Activated CD8-positive, alpha-beta T cell treated with anti-CD3 and anti-CD28 coated beads for 36 hours (primary cell): ENCODE results near the gene PLEKHN1. TPM values are rescaled to one million over a fixed set of nuclear protein-coding genes. Genes with fewer than 3 reads are reported as not detected.

ENCODE experiments used
- ATAC-seq: fragments of 200-7000 bp; cut with Tn5 transposase; one replicate; pipeline ENCODE4 v1.10.0; 2021; ENCODE audit warnings: mild to moderate bottlenecking, moderate library complexity
- CTCF ChIA-PET: fragments of 350-600 bp; sonication (Branson Sonifier 250); formaldehyde crosslinking; loops from one replicate; lab custom pipeline; 2021; ENCODE audit warnings: antibody characterized with exemption; lab: Charles Lee
- POLR2A ChIA-PET: fragments of 350-600 bp; sonication (Branson Sonifier 250); formaldehyde crosslinking; loops from one replicate; lab custom pipeline; 2021; ENCODE audit warnings: antibody characterized with exemption; lab: Charles Lee
- DNase-seq: peaks from one replicate; pipeline ENCODE4 v3.0.0-alpha.2; 2020
- H3K27ac Mint-ChIP-seq: one replicate; pipeline ENCODE4 v1.8.0; 2021; ENCODE audit warnings: mild to moderate bottlenecking, mixed read lengths
- H3K27me3 Mint-ChIP-seq: one replicate; pipeline ENCODE4 v1.8.0; 2021; ENCODE audit warnings: mixed read lengths
- H3K36me3 Mint-ChIP-seq: one replicate; pipeline ENCODE4 v1.8.0; 2021; ENCODE audit warnings: low read depth, mixed read lengths
- H3K4me1 Mint-ChIP-seq: one replicate; pipeline ENCODE4 v1.8.0; 2021; ENCODE audit warnings: low read depth, mixed read lengths
- H3K4me3 Mint-ChIP-seq: one replicate; pipeline ENCODE4 v1.8.0; 2021; ENCODE audit warnings: mild to moderate bottlenecking, moderate library complexity, mixed read lengths
- H3K9me3 Mint-ChIP-seq: one replicate; pipeline ENCODE4 v1.8.0; 2021; ENCODE audit warnings: mixed read lengths
- CTCF ChIP-seq: fragments of 200-600 bp; IDR thresholded peaks from one replicate; pipeline ENCODE4 v1.8.0; 2022; ENCODE audit warnings: antibody characterized with exemption, mild to moderate bottlenecking
- intact Hi-C: fragments of 100-400 bp; cut with micrococcal nuclease; formaldehyde crosslinking; loops from one replicate; pipeline ENCODE4 v1.10.0; 2022
- total RNA-seq, 2 experiments: library from RNA; stranded (reverse); gene quantifications; one replicate each; pipeline ENCODE4 v1.2.3, GENCODE V29; 2021

PLEKHN1 gene
- total RNA-seq, 2 experiments from 2014 or later, result 1.0 to 1.3 TPM

GRCh38 chr1:979744-980072, 13.4 kb downstream of the PLEKHN1 start:
- Mint-ChIP-seq H3K4me3 (no peak overlapping the region), H3K36me3 (no peaks in the 10 kb centered on the region), H3K4me1 (peaks cover 4% of the 10 kb centered on the region), H3K27me3 (peaks cover 20% of the 10 kb centered on the region), H3K9me3 (no peaks in the 10 kb centered on the region), H3K27ac (no peak overlapping the region)
- POLR2A ChIA-PET, result interaction anchor here (1.5 kb wide), 1 partner anchor 13 kb away, joined by 4 read pairs; no protein-coding TSS in a partner anchor
- CTCF ChIA-PET, result no interaction called here
- DNase-seq (no peak), ATAC-seq (no peak)
- intact Hi-C loops, result no loop called here
- TF ChIP-seq CTCF, result no peak

- ChIA-PET POLR2A (interaction anchor here (1.5 kb wide), 1 partner anchor 12 kb away, joined by 4 read pairs; no protein-coding TSS in a partner anchor), CTCF (interaction anchor here (1.8 kb wide), 1 partner anchor 22 kb away, joined by 7 read pairs; no protein-coding TSS in a partner anchor)
- Mint-ChIP-seq H3K4me3 (no peak overlapping the region), H3K27me3 (peaks cover 21% of the 10 kb centered on the region), H3K36me3 (no peaks in the 10 kb centered on the region), H3K27ac (no peak overlapping the region), H3K4me1 (peaks cover 4% of the 10 kb centered on the region), H3K9me3 (no peaks in the 10 kb centered on the region)
- intact Hi-C loops, result no loop called here
- ATAC-seq (no peak), DNase-seq (no peak)
- TF ChIP-seq CTCF, result no peak
Measured at GRCh38 chr1:980137-980571, 13.9 kb downstream of the PLEKHN1 start.

GRCh38 chr1:980602-981395, 14.5 kb downstream of the PLEKHN1 start:
- Mint-ChIP-seq H3K4me3 (no peak overlapping the region), H3K4me1 (peaks cover 4% of the 10 kb centered on the region), H3K9me3 (no peaks in the 10 kb centered on the region), H3K27me3 (peaks cover 24% of the 10 kb centered on the region), H3K36me3 (no peaks in the 10 kb centered on the region), H3K27ac (no peak overlapping the region)
- ChIA-PET POLR2A (interaction anchor here (1.0 to 1.5 kb wide), 2 partner anchors 12 to 26 kb away, joined by 3 to 4 read pairs; no protein-coding TSS in a partner anchor), CTCF (interaction anchor here (1.3 to 1.8 kb wide), 3 partner anchors 9 to 34 kb away, joined by 3 to 7 read pairs (median 3); no protein-coding TSS in a partner anchor)
- DNase-seq, result no peak
- ATAC-seq, result no peak
- no peak for TF ChIP-seq CTCF
- intact Hi-C loops, result no loop called here

GRCh38 chr1:981491-981954, 15.2 kb downstream of the PLEKHN1 start:
- Mint-ChIP-seq H3K9me3 (no peaks in the 10 kb centered on the region), H3K4me1 (peaks cover 4% of the 10 kb centered on the region), H3K27ac (no peak overlapping the region), H3K36me3 (no peaks in the 10 kb centered on the region), H3K27me3 (peaks cover 26% of the 10 kb centered on the region), H3K4me3 (no peak overlapping the region)
- intact Hi-C loops, result no loop called here
- ATAC-seq (no peak), DNase-seq (no peak)
- ChIA-PET CTCF (interaction anchor here (1.3 to 1.8 kb wide), 3 partner anchors 10 to 33 kb away, joined by 3 to 7 read pairs (median 3); no protein-coding TSS in a partner anchor), POLR2A (interaction anchor here (1.0 to 1.7 kb wide), 2 partner anchors 27 to 32 kb away, joined by 3 to 4 read pairs; partner anchors contain the start of gene ISG15)
- TF ChIP-seq CTCF, result no peak
